COLO829 (cell line): Measurements from ENCODE around the gene CDC14A.

Experiments used
- DNase-seq: peaks from one replicate; pipeline ENCODE4 v3.0.0; 2012; ENCODE audit warnings: low spot score

Gene CDC14A

DNA sequence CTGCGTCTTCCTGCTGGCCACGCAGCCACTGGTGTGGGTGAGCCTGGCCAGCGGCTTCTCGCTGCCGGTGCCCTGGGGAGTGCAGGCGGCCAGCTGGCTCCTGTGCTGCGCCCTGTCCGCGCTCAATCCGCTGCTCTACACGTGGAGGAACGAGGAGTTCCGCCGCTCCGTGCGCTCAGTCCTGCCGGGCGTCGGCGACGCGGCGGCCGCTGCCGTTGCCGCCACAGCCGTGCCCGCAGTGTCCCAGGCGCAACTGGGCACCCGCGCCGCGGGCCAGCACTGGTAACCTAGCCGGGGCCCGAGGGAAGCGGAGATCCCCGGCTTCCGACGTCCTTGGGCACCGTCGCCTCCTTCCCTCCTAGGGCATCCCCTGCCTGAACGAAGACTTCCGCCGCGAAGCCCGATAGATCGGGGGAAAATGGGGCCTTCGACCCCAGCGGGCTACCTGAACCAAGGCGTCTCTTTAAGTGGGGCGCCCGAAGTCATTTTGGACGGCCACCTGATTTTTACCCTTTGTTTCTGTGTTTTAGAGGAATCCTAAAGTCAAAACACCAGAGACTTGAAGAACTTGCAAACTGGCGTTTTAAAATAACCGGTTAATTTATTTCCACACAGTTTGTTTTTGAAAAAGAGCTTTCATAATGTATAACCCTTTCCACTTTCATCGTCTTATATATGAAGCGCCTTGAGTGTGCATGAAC, 187.7 kb downstream of the CDC14A start:
- no peak for DNase-seq

DNA sequence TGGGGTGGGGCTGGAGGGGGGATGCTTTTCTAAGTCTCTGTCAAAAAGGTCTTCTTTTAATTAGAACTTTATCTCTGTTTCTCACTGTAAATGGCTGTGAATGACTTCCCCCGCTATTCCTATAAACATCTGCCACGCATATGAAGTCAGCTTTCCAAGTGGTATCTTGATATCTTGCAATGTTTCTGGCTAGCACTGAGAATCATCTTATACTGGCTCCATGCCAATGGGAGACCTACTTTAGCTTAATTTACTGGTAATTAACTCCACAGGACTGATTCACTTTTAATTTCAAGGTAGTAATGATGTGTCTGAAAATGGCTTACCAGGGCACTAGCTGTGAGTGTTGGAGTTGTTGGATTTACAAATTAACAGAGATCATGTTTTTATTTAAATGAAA, 190.0 kb downstream of the CDC14A start:
- no peak for DNase-seq

DNA sequence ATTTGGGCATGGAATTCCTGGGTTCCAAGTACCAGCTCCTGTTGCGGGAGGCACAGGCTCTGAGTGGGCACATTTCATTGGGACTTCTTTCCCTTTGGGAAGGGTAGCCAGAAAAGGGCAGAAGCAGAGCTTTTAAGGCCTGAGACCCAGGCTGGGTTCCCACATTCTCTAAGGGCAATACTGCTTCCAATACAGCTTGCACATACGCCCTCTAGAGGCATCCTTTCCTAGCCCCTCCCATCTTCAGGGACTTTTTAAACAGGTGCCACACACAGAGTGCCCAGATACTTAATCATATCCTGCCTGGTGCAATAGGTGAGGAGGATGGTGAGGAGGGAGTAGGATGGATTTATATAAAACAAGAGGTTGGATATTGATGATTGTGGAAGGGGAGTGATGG, 191.3 kb downstream of the CDC14A start:
- DNase-seq, result no peak

DNA sequence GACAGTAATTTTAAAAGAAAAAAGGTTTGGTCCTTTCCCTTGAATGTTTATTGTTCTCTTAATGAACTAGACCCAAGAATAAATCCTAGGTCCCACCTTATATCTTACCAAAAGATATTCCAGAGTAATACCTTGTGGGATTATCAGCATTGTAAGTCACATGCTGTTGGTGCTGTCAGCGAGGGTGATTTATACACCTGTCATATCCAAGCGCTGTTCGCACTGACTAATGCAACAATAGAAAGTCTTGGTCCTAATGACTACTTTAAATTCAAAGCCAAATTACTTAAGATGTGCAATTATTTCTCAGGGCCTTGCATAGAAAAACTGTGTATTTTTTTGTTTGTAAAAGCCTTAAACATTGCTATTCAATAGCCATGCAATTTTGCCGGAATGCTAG, 192.5 kb downstream of the CDC14A start:
- no peak for DNase-seq

DNA sequence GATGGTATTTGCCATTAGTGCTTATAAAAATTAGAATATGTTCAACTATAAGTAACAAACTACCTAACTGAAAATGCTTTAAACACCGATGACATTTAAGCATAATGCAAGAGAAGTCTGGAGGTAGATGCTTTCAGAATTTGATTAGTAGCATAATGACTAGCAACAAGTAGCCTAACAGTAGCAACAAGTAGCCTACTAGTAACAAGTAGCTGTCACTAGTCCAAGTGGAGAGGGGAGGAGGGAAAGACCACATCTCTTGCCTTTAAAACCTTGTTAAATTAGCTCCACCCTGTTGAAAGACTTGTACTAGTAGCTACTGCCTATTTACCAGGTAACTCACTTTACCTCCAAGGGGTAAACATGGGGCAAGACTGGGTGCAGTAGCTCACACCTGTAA, 193.5 kb downstream of the CDC14A start:
- no peak for DNase-seq

DNA sequence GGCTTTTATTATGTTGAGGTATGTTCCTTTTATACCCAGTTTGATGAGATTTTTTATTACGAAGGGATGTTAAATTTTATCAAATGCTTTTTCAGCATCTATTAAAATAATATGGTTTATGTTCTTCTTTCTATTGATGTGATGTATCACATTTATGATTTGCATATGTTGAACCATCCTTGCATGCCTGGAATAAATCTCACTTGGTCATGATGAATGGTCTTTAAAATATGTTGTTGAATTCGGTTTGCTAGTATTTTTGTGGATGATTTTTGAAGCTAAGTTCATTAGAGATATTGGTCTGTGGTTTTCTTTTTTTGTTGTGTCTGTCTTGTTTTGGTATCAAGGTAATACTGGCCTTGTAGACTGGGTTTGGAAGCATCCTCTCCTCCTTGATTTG, 199.7 kb downstream of the CDC14A start:
- DNase-seq, result no peak

DNA sequence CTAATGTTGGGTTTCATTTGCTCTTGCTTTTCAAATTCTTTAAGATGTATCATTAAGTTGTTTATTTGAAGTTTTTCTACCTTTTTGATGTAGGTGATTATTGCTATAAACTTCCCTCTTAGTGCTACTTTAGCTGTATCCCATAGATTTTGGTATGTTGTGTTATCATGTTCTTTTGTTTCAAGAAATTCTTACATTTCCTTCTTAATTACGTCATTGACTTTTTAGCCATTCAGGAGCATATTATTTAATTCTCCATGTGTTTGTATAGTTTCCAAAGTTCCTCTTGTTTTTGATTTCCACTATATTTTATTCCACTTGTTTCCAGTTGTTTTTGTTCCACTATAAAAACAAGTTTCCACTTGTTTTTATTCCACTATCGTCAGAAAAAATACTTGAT, 200.6 kb downstream of the CDC14A start:
- no peak for DNase-seq

DNA sequence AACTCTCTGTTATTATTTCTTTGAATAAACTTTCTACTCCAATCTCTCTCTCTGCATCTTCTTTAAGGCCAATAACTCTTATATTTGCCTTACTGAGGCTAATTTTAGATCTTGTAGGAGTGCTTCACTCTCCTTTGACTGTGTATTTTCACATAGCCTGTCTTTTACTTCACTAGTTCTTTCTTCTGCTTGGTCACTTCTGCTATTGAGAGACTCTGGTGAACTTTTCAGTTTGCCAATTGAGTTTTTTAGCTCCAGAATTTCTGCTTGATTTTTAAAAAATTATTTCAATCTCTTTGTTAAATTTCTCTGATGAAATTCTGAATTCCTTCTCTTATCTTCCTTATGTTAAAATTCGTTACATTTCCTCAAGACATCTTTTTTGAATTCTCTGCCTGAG, 203.9 kb downstream of the CDC14A start:
- DNase-seq, result no peak

DNA sequence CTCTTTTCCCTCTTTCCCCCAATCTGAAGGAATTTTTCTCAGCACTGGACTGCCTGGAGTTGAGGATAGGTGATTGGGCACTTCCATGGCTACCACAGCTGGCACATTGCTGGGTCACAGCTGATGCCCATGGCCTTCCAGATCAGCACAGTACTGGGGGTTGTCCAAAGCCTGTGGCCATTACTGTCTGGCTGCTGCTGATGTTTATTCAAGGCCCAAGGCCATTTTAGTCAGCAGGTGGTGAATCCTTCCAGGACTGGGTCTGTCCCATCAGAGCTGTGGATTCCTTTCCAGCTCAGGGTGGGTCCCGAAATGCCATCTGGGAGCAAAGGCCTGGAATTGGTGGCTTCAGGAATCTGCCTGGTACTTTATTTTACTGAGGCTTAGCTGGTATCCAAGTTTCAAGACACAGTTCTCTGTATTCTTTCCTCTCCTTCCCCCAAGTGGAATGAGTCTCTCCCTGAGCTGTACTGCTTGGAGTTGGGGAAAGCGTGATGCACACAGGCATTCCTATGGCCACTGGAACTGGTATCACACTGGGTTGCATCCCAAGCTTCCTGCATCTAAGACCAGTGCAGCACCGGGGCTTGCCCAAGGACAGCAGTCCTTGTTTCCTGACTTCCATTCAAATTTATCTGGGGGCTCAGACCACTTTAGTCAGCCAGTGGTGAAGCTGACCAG, 204.8 kb downstream of the CDC14A start:
- no peak for DNase-seq

DNA sequence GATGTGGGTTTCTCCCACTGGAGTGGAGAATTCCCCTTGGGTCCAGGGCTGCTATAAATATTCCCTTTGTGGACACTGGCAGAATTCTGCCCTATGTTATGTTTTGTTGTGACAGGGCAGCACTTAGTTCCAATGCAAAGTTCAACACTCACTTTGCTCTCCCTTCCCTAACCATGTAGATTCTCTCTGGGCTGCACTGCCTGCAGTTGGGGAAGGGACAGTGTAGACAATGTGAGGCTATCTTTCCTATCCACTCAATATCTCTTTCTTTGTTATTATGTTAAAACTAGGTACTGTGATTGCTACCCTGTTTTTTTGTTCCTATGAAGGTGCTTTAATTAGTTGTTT, 205.3 kb downstream of the CDC14A start:
- DNase-seq, result no peak

DNA sequence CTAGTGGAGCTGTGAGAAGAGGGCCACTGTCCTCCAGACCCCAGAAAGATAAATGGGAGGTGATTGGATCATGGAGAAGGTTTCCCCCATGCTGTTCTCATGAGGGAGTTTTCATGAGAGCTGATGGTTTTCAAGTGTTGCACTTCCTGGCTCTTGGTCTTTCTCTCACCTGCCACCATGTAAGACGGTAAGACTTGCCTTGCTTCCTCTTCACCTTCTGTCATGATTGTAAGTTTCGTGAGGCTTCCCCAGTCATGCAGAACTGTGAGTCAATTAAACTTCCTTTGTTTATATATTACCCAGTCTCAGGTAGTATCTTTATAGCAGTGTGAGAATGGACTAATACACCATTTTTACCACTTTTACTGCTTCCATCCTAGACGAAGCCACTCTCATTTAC, 213.2 kb downstream of the CDC14A start:
- DNase-seq, result no peak

DNA sequence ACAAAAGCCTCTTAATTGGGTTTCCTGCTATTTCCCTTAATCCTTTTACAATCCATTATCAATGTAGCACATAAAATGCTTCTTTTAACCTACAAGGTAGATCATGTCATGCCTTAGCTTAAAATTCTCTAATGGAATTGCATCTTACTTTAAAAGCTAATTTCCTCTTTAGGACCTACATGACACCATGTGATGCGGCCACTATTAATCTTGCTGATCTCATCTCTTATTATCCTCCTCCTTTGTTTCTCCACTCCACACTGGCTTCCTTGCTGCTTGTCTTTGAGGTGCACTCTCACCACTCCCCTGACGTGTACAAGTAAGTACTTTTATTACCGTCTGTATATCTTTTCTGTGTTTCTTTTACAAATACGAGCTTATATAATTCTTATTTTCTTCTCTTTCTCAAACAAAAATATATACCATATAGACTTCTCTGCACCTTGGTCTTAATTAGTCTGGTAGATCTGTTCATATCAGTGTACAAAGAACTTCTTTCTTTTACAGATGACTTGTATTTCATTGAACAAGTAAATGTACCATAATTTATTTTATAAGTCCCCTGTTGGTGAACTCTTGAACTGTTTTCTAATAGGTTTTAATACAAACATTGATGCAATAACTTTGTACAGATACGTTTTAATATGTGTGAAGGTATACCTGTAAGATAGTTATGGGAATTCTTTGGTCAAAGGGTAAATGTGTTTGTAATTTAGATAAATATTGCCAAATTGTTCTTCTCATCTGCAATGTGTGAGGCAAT, 213.8 kb downstream of the CDC14A start:
- DNase-seq, result no peak

DNA sequence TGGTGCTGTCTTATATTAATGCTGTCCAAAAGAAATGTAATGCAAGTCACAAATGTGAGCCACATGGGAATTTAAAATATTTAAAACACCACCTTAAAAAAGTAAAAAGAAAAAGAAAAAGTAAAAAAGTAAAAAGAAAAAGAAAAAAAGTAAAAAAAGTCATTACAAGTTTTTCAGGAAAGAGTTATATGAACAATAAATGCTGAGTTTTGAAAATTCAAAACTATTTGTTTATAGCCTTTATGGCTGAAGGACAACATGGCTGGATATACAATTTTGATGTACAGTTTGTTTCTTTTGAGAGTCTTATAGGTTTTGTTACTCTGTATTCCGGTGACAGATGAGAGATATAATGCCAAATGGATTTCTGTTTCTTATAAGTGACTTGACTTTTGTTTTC, 214.8 kb downstream of the CDC14A start:
- no peak for DNase-seq
